NCI-H187 (cell line): Measurements from ENCODE around the gene MGA.
A peak's percentile ranks its signal among the peaks of the same experiment; 100 is the strongest.

ENCODE experiments used
- DNase-seq, 2 experiments: peaks; one replicate each; lab custom pipeline; 2025; lab: John Stamatoyannopoulos, UW

Gene MGA

DNA sequence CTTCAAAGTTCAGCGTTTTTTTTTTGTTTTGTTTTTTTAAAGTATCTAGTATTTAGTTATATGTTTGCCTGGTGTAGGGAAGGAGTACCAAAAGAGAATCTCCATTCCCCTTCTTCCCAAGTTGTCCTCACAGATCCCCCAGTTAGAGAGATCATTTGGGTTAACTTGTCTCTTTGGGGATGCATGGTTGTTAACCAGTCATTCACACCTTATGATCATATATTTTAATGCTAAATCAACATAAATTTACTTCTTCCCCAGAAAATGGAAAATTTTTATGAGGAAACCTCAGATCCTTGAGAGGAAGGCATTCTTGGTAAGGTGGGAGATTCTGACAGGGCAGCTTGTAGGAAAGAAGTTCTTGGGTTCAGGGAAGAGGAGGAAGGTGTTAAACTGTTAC, 1.5 kb upstream of the MGA start:
- DNase-seq, result no peak

DNA sequence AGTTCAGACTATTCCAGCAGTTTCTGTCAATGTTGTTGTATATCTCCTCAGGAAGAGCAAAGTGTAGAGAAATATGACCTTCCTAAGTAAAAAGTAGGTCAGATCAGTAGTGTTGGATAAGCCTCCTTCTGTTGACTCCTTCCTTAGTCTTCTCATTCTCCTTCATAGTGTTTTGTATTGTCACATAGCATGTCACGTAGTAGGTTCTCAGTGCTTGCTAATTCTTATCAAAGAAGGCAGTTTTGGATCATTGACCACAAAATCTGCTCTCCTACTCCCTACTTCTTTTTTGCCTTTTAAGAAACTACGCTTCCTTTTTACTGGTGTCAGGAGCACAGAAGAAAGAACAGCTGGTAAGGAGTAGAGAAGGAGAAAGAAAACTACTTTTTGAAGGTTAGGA, 1.0 kb upstream of the MGA start:
- DNase-seq, result no peak

DNA sequence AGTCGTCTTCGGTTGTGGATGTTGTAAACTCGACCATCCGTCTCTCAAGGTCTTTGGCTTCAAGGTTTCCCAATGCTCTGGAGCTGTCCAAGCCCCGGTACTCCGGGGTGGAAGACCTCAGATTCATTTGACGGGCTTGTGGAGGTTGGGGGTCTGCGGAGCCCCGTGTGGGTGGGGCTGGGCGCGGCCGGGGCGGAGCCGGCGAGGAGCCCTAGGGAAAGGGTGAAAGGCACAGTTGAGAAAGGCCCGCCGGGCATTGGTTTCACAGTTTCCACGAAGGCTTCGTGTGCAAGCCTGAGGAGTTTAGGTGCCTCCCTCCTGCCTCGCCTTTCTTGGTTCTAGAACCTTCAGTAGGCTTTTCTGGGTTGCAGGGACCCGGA, 360 bp upstream of the MGA start:
- DNase-seq, result no peak

DNA sequence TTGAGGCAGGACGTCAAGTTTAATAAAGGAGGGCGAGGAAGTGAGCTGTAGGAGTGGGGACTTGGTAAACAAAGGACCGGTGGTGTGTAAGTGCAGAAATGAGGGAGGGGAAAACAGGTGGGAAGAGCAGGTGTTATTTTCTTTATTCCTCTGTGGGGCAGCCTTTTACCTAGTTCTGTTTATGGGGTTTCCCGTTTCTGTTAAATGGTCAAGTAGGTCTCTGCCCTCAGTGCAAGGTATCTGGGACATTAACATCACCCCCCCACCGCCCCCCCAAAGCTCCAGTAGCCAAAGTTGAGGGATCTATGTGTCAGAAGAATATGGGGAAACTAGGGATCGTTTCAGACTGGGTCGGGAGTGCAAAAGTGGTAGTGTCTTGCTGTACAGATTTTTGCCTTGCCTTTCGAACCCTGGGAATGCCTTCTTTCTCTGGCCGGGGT, 893 bp downstream of the MGA start:
- no peak for DNase-seq

DNA sequence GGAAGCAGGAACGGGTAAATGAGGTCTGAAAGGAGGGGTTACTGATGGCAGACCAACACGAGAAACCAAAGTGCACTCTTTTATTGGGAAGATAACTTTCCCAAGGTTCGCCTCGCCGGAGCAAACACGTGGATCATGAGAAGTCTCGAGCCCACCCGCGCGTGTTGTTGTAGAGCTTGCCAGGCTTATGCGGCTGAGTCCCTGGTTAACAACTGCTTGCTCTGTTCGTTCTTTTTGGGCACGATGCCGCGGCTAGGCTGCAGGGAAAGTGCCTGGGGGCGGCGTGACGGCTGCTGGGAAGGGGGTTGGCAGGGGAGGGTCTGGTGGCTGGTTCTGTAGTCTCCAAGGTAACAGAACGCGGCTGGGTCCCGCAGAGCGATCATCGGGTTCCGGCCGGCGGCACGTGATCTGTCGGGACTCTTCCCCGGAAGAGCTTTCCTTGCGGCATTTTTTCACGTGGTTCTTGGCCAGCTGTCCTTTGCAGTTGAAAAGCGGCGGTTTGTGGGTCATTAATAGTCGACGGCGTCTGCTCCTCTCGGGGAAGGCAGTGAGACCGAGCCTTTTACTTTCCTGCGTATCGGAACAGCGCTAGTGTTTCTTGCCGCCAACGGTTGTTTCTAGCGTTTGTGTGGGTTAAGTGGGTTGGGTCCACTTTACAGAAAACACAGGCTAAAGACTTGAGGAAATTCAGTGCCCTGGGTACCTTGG, 1.5 kb downstream of the MGA start:
- peak; percentile 11 to 46 for DNase-seq

DNA sequence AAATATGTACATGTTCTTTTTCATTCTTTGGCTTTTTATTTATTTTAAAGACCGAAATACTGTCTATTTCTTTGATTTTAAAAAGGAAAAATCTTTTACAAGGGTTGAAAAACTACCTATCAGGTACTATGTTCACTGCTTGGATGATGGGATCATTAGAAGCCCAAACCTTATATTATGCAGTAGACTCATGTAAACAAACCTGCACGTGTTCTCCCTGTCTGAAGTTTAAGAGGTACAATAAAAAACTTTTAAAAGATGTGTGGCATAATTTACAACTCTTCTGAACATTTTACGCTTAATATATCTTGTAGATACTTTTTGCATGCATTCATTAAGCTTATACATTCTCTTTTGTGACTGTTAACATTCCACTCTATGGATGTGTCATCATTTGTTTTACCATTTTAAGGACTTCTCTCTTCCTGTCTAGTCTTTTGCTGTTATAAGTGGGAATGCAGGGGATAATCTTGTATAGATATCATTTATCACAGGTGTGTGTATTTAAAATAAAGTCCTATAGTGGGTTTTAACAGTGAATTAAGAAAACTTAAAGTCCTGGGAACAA, 6.2 kb downstream of the MGA start:
- no peak for DNase-seq

DNA sequence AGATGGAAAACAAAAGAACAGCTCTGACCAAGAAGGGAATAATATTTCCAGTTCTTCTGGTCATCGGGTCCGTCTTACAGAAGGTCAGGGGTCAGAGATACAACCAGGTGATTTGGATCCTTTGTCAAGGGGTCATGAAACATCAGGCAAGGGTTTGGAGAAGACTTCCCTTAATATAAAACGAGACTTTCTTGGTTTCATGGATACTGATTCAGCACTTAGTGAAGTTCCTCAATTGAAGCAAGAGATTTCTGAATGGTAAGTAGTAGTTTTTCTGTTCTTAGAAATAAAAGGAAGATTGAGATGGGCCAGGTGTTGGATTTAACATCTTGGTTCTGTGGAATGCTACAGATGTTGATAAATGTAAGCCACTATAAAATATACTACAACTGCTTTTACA, 9.5 kb downstream of the MGA start:
- no peak for DNase-seq

DNA sequence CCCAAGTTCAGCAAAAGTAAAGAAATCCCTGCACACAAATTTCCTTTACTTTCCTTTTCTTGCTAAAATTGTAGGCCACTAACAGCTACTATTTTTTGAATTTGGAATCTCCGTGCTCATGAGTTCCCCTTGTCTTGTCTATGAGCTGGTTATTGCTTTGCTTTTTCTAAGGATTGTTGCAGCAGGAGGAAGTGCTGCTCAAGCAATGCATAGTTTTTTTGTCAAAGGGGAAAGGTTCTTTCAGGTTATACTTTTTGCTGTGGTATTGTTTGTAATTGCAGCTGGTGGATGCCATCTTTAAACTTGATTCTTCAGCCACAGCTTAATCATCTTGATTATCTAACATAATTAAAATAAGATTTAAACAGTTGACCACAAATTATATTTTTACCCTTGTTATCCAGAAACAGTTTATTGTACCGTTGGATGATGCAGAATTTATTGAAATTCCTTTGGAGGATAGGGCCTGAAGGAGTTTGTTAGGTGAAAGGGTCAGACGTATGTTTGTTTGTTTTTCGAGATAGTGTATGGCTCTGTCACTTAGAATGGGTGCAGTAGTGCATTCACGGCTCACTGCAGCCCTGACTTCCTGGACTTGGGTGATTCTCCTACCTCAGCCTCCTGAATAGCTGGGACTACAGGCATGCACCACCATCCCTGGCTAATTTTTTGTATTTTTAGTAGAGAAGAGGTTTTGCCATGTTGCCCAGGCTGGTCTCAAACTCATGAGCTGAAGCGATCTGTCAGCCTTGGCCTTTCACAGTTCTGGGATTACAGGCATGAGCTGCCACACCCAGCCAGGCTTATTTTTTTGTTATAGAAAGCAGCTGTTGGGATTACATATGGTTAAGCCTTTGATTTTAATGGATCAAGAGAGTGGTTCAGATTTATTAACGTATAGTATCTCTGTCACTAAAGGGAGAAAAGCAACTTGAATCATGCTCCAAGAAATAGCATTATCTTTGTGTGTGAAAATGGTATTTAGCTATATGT, 11.7 kb downstream of the MGA start:
- DNase-seq, result no peak

DNA sequence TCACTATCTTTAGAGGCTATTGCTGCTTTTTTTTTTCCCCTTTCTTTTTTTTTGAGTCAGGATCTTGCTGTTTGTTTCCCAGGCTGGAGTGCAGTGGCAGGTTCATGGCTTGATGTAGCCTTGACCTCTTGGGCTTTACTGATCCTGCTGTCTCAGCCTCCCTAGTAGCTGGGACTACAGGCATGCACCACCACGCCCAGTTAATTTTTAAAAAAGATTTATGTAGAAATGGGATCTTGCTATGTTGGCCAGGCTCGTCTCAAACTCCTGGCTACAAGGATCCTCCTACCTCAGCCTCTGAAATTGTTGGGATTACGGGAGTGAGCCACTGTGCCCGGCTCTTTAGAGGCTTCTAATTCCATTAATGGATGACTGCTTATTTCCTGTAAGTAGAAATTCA, 15.1 kb downstream of the MGA start:
- DNase-seq, result no peak

DNA sequence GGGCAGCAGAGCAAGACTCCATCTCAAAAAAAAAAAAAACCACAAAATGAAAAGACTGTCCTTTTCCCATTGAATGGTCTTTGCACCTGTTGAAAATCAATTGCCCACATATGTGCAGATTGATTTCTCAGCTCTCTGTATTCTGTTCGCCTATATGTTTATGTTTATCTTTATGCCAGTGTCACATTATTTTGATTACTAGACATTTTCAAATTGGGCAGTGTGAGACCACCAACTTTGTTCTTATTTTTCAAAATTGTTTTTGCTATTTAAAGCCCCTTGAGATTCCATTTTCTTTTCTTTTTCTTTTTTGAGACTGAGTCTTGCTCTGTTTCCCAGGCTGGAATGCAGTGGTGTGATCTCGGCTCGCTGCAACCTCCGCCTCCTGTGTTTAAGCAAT, 18.5 kb downstream of the MGA start:
- no peak for DNase-seq

DNA sequence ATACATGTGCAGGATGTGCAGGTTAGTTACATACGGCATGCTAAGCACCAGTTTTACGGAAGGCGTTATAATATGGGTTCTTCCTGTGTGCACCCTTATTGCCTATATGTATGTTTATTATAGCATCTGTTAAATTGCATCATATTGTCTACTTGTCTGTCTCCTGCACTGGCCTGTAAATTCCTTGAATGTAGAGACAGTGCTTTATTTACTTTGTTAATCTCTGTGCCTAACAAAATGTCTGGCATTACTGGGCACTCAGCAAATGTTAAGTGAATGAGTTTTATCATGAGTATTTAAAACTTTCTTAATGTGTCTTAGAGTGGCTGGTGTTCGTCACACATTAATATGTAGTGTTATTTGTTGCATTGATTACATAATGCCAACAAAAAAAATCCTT, 23.8 kb downstream of the MGA start:
- DNase-seq, result no peak

DNA sequence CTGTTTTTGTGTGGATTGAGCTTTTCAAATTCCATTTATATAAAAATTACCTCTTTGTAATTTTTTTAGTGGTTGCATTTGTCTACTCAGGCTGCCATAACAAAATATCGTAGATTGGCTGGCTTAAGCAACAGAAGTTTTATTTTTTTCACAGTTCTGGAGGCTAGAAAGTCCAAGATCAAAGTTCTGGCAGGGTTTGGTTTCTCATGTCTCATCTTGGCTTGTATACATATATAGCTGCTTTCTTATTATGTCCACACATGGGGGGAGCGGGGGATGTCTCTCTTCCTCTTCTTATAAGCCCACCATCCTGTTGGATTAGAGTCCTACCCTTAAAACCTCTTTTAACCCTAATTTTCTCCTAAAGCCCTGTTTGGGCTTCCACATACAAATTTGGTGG, 28.5 kb downstream of the MGA start:
- DNase-seq, result no peak

DNA sequence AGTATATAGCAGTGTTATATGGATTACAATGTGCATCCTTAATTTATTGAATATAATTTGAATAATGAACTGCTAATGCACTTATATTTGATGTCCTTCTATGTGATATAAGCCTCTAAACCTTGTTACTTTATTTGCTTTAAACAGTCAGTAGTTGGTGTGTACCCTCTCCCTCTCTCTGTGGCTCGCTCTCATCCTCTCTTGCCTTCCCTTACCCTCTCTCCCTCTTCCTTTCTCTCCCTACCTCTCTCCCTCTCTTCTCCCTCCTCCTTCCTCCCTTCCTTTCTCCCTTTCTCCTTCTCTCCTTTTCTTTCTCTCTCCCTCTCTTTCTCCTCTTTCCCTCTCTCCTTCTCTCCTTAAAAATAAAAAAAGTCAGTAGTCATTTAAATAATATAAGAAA, 28.9 kb downstream of the MGA start:
- DNase-seq, result no peak

DNA sequence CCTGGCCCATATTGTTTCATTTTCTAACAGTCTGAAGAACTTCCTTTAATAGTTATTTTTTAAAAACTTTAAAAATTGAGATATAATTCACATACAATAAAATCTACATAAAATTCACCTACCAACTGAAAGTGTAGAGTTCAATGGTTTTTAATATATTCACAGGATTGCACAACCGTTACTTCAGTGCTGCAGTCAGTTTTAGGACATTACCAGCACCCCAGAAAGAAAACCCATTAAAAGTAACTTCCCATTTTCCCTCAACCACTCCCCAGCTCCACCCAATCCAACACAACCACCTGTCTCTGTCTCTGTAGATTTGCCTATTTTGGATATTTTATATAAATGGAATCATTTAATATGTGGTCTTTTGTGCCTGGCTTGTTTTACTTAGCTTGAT, 29.6 kb downstream of the MGA start:
- no peak for DNase-seq

DNA sequence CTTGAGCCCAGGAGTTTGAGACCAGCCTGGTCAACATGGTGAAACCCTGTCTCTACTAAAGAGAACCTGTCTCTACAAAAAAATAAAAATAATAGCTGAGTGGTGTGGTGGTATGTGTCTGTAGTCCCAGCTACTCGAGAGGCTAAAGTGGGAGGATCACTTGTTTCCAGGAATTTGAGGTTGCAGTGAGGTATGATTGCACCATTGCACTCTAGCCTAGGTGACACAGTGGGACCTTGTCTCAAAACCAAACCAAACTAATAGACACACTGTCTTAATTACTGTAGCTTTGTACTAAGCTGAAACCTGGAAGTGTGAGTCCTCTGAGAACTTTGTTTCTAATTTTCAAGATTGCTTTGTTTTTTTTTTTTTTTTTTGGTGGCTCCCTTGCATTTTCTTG, 30.4 kb downstream of the MGA start:
- no peak for DNase-seq

DNA sequence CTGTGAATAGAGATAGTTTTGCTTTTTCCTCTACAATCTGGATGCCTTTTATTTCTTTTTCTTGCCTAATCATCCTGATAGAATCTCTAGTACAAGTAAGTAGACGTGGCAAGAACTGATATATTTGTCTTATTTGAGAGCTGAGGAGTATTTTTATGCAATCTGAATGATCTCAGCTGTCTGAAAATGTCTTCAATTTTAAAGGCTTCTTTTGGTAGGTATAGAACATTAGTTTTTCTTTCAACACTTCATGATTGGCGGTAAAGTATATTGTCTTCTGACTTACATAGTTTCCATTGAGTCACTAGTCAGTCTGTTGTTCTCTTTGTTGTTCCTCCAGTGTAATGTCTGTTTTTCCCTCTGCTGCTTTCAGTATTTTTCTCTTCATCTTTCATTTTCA, 31.3 kb downstream of the MGA start:
- DNase-seq, result no peak

DNA sequence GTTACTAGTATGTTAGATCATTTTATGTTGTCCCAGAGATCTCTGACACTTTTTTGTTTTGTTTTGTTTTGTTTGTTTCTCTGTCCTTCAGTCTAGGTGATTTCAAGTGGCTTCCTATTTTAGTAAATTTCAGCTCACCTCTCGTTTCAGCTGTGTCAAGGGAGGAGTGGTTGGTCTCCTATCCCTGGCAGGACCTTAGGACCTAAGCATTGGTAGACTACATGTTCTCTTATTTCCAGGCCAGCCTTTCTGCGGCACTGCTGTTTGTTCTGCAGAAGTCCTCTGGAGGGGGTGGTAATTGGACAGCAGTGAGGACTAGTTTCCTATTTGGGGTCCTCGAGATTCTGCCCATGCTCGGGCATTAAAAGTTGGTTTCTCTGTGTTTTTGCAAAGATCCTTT, 31.8 kb downstream of the MGA start:
- DNase-seq, result no peak

DNA sequence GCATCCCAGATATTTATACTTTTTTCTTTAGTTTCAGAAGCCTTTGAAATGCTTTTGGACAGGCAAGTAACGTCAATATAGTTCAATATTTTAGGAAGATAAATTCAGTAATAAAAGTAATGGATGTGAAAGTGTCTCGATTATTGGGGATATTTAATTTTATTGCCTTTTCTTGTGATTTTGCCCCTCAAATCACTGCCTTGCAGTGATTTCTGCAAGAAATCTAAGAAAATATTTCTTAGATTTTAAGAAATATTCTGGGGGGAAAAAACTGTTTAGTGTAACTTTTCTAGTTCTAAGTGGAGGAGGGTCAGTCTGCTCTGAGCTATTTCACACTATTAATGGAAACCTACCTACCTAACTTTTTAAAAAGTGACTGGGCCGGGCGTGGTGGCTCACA, 33.6 kb downstream of the MGA start:
- DNase-seq, result no peak

DNA sequence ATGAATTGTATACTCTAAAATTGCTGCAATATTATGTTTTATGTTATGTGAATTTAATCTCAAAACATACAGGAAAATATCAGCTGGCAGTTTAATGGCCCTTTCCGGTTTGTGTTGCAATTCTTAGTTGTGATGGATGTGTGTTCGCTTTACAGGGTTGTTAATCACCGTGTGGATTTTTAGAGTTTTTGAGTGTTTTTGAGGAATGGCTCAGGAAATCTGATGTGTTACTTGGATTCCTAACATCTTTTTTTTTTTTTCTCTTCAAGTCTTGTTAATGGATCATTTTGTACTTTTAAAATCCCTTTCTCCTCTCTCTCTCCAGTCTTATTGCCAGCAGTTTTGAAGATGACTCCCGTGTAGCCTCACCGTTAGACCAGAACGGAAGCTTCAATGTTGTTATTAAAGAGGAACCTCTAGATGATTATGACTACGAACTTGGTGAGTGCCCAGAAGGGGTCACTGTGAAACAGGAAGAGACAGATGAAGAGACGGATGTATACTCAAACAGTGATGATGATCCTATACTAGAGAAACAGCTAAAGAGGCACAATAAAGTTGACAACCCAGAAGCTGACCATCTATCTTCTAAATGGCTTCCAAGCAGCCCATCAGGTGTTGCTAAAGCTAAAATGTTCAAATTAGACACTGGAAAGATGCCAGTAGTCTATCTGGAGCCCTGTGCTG, 35.7 kb downstream of the MGA start:
- DNase-seq, result no peak

DNA sequence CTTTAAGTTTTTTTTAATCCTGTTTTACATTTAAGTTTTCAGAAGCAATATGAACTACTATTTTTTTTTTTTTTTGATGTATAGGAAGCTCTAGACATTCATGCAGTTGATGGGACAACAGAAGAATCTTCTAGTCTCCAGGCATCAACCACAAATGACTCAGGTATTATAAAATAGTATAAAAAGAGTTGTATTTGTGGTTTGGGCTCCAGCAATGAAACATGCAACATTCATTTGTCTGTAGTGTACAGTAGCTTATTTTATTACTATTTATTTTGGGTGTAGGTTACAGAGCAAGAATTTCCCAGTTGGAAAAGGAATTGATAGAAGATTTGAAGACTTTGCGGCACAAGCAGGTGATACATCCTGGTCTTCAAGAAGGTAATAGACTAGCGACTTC, 38.6 kb downstream of the MGA start:
- no peak for DNase-seq

DNA sequence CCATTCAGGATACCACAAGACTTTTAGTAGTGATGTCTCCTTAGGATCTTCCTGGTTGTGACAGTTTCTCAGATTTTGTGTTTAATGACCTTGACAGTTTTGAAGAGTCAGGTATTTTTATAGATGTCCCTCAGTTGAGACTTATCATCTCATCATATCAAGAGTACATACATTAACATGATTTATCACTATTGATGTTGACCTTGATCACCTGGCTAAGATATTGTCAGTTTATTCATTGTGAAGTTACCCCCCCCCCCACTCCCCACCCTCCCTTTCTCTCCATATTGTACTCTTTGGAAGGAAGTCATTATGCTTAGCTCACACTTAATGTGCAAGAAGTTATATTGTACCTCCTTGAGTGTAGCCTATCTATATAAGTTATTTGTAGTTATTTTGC, 42.9 kb downstream of the MGA start:
- DNase-seq, result no peak

DNA sequence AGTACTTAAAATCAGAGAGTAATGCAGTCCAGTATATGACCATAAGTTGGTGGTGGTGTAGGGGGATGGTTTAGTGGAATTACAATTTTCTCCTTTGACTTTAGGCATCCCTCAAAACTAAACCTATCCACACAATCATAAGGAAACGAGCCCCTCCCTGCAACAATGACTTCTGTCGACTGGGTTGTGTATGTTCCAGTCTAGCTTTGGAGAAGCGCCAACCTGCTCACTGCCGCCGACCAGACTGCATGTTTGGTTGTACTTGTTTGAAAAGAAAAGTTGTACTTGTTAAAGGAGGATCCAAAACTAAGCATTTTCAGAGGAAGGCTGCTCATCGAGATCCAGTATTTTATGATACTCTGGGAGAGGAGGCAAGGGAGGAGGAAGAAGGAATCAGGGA, 52.8 kb downstream of the MGA start:
- no peak for DNase-seq

DNA sequence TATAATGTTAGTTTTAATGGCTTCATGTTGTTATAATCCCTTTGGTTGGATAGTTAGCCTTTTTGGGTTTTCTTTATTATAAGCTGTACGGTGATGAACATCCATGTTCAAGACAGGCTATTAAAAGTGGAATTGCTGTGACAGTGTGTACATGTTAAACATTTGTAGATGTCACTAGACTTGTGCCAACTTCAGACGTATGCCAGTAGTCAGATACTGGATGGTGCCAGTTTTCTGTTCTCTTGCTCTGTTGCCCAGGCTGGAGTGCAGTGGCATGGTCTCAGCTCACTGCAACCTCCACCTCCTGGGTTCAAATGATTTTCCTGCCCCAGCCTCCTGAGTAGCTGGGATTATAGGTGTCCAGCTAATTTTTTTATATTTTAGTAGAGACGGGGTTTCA, 54.1 kb downstream of the MGA start:
- no peak for DNase-seq
